ENCODE measurements around the gene CBLC. TPM values are rescaled to one million over a fixed set of nuclear protein-coding genes. Genes with fewer than 3 reads are reported as not detected.
A peak's percentile ranks its signal among the peaks of the same experiment; 100 is the strongest.
"Not testable (repeated sequence)": the region's sequence is repeated elsewhere in the genome, so short reads cannot be mapped to it uniquely, and the experiment has no call there.

CBLC gene
- total and polyA plus RNA-seq, 2 donors from 2014 or later = 8.2 to 11.5 TPM

DNA sequence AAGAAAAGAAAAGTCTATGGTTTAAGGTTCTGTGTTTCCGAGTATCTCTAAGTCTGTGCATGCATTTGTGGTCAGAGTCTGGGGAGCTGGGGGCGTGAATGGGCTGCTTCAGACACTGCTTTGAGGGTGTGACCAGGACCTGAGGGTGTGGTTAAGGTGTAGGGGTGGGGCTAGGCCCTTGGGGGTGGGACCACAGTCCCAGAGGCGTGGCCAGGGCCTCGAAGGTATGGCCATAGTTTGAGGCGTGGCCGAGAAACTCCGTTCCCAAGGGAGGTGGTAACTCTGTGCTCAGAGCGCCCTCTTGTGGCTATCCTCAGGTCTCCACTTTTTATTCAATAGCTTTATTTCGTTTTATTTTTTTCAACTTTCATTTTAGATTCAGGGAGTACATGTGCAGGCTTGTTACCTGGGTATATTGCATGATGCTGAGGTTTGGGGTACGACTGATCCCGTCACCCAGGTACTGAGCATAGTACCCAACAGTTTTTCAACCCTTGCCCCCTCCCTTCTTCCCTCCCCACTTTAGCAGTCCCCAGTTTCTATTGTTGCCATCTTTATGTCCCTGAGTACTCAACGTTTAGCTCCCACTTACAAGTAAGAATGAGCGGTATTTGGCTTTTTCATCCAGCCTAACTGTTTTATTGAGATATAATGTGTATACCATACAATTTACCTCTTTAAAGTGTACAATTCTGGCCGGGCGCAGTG is 7.0 kb upstream of the CBLC start:
- intact Hi-C loops (cut with DNase I) = no loop called here
- TF ChIP-seq, protein P1, sequence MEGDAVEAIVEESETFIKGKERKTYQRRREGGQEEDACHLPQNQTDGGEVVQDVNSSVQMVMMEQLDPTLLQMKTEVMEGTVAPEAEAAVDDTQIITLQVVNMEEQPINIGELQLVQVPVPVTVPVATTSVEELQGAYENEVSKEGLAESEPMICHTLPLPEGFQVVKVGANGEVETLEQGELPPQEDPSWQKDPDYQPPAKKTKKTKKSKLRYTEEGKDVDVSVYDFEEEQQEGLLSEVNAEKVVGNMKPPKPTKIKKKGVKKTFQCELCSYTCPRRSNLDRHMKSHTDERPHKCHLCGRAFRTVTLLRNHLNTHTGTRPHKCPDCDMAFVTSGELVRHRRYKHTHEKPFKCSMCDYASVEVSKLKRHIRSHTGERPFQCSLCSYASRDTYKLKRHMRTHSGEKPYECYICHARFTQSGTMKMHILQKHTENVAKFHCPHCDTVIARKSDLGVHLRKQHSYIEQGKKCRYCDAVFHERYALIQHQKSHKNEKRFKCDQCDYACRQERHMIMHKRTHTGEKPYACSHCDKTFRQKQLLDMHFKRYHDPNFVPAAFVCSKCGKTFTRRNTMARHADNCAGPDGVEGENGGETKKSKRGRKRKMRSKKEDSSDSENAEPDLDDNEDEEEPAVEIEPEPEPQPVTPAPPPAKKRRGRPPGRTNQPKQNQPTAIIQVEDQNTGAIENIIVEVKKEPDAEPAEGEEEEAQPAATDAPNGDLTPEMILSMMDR (IDR thresholded peaks at IDR 0.05; ENCODE audit: borderline replicate concordance, extremely low read depth, insufficient read depth) = peak; percentile 88
- DNase-seq (peak; percentile 95 to 97 (median 96)), FAIRE-seq (peak; percentile 70)
- Histone ChIP-seq H3K4me1 (ENCODE audit: control insufficient read depth in 2 of 3, insufficient read depth in 2 of 3, low read depth in 1 of 3, low read length in 3 of 3) (peaks cover 0 to 11% (median 0%) of the 10 kb centered on the region in 3 donors), H3K36me3 (ENCODE audit: control insufficient read depth in 2 of 3, insufficient read depth in 3 of 3, low read length in 3 of 3) (no peaks in the 10 kb centered on the region), H3K9ac (ENCODE audit: low read length in 3 of 3) (peak overlapping the region in 1 of 3 donors; percentile 58), H3K27ac (ENCODE audit: low read depth in 2 of 2, low read length in 2 of 2) (no peak overlapping the region), H3K9me3 (ENCODE audit: control insufficient read depth in 2 of 3, insufficient read depth in 1 of 3, low read length in 3 of 3) (peaks cover 0 to 5% (median 0%) of the 10 kb centered on the region in 3 donors), H3K27me3 (ENCODE audit: control insufficient read depth, insufficient read depth, low read length) (no peaks in the 10 kb centered on the region), H3K4me3 (ENCODE audit: low read length in 3 of 3) (peak overlapping the region in 1 of 3 donors; percentile 39)

DNA sequence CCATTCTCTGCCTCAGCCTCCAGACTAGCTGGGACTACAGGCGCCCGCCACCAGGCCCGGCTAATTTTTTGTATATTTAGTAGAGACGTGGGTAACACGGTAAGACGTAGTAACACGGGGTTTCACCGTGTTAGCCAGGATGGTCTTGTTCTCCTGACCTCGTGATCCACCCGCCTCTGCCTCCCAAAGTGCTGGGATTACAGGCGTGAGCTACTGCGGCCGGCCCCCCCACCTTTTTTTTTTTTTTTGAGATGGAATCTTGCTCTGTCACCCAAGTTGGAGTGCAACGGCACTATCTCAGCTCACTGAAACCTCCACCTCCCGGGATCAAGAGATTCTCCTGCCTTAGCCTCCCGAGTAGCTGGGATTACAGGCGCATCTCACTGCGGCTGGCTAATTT is 5.5 kb upstream of the CBLC start:
- intact Hi-C loops (cut with DNase I); H3K9ac ChIP-seq (ENCODE audit: low read length in 3 of 3); H3K27ac ChIP-seq (ENCODE audit: low read depth in 2 of 2, low read length in 2 of 2); H3K9me3 ChIP-seq (ENCODE audit: control insufficient read depth in 2 of 3, insufficient read depth in 1 of 3, low read length in 3 of 3); H3K27me3 ChIP-seq (ENCODE audit: control insufficient read depth, insufficient read depth, low read length); H3K4me3 ChIP-seq (ENCODE audit: low read length in 3 of 3); H3K36me3 ChIP-seq (ENCODE audit: control insufficient read depth in 2 of 3, insufficient read depth in 3 of 3, low read length in 3 of 3); FAIRE-seq; DNase-seq: not testable (repeated sequence)
- peaks cover 0 to 11% (median 0%) of the 10 kb centered on the region in 3 donors for H3K4me1 ChIP-seq (ENCODE audit: control insufficient read depth in 2 of 3, insufficient read depth in 2 of 3, low read depth in 1 of 3, low read length in 3 of 3)

DNA sequence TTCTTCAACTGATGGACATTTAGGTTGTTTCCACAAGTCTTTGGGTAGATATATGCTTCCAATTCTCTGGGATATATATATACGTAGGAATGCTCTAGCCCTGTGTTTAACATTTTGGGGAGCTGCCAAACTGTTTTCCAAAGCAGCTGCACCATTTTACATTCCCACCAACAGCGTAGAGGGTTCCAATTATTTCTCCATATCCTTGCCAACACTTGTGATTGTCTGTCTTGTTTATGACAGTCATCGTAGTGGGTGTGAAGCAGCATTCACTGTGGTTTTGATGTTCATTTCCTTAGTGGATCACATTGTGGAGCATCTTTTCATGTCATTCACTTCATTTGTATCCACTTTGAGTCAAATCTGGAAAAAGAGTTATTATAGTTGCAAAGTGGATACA is 4.7 kb upstream of the CBLC start:
- no peak overlapping the region for H3K9ac ChIP-seq (ENCODE audit: low read length in 3 of 3)
- H3K27ac ChIP-seq (ENCODE audit: low read depth in 2 of 2, low read length in 2 of 2) = no peak overlapping the region
- H3K4me3 ChIP-seq (ENCODE audit: low read length in 3 of 3) = no peak overlapping the region
- FAIRE-seq = no peak
- intact Hi-C loops (cut with DNase I) = no loop called here
- no peaks in the 10 kb centered on the region for H3K36me3 ChIP-seq (ENCODE audit: control insufficient read depth in 2 of 3, insufficient read depth in 3 of 3, low read length in 3 of 3)
- TF ChIP-seq, protein P1 (IDR thresholded peaks at IDR 0.05; ENCODE audit: borderline replicate concordance, extremely low read depth, insufficient read depth) = no peak
- H3K27me3 ChIP-seq (ENCODE audit: control insufficient read depth, insufficient read depth, low read length) = no peaks in the 10 kb centered on the region
- peaks cover 0 to 11% (median 0%) of the 10 kb centered on the region in 3 donors for H3K4me1 ChIP-seq (ENCODE audit: control insufficient read depth in 2 of 3, insufficient read depth in 2 of 3, low read depth in 1 of 3, low read length in 3 of 3)
- peaks cover 0 to 5% (median 0%) of the 10 kb centered on the region in 3 donors for H3K9me3 ChIP-seq (ENCODE audit: control insufficient read depth in 2 of 3, insufficient read depth in 1 of 3, low read length in 3 of 3)
- DNase-seq = peak in 1 of 5 donors; percentile 53

DNA sequence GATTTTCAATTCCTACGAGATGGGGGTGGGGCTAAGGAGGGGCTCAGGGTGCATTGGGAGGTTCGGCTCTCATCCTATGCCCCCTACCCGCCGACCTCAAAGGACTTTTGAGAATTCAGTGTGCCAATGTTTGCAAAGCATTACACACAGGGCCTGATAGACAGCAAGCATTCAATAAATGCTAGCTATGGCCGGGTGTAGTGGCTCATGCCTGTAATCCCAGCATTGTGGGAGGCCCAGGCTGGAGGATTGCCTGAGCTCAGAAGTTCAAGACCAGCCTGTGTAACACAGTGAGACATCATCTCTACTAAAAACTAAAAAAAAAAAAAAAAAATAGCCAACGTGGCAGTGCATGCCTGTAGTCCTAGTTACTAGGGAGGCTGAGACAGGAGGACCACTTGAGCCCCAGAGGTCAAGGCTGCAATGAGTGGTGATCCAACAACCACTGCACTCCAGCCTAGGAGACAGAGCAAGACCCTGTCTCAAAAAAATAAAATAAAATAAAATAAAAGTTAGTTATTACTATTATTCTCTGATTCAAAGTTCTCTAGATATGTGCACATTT is 1.9 kb upstream of the CBLC start:
- TF ChIP-seq, protein P1 (IDR thresholded peaks at IDR 0.05; ENCODE audit: borderline replicate concordance, extremely low read depth, insufficient read depth) = no peak
- Histone ChIP-seq H3K9me3 (ENCODE audit: control insufficient read depth in 2 of 3, insufficient read depth in 1 of 3, low read length in 3 of 3) (no peaks in the 10 kb centered on the region), H3K4me3 (ENCODE audit: low read length in 3 of 3) (no peak overlapping the region), H3K9ac (ENCODE audit: low read length in 3 of 3) (no peak overlapping the region), H3K27me3 (ENCODE audit: control insufficient read depth, insufficient read depth, low read length) (no peaks in the 10 kb centered on the region), H3K4me1 (ENCODE audit: control insufficient read depth in 2 of 3, insufficient read depth in 2 of 3, low read depth in 1 of 3, low read length in 3 of 3) (peaks cover 0 to 10% (median 0%) of the 10 kb centered on the region in 3 donors), H3K27ac (ENCODE audit: low read depth in 2 of 2, low read length in 2 of 2) (no peak overlapping the region), H3K36me3 (ENCODE audit: control insufficient read depth in 2 of 3, insufficient read depth in 3 of 3, low read length in 3 of 3) (no peaks in the 10 kb centered on the region)
- intact Hi-C loops (cut with DNase I) = no loop called here
- no peak for DNase-seq
- no peak for FAIRE-seq
